NCI-H146 (cell line): ENCODE data around the gene TMEM150B.

Source experiments
- DNase-seq: peaks from one replicate; lab custom pipeline; 2025; lab: John Stamatoyannopoulos, UW

The TMEM150B gene

DNA sequence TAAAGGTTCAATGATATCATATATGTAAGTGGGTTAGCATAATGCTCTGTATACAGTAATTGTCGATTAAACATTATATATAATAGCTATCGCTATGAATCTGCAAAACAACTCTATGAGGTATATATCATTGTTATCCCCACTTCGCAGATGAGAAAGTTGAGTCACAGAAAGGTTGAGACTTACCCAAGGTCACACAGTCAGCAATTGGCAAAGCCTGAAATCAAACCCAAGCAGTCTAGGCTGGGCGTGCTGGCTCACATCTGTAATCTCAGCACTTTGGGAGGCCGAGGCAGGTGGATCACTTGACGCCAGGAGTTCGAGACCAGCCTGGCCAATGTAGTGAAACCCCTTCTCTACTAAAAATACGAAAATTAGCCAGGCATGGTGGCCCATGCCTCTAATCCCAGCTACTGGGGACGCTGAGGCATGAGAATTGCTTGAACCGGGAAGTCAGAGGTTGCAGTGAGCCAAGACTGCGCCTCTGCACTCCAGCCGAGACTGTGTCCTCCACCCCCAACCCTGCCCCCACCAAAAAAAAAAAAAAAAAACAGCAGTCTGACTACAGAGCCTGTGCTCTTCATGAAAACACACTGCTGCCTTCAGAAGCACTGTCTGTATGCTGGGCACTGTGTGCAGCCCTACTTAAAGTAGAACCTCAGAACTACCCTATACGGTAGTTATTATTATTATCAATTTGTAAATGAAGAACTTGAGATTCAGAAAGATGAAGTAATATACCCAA is 46.6 kb downstream of the TMEM150B start:
- DNase-seq: no peak

GRCh38 chr19:55277494-55277893 is 47.6 kb downstream of the TMEM150B start:
- no peak for DNase-seq

GRCh38 chr19:55276720-55277430 is 48.3 kb downstream of the TMEM150B start:
- DNase-seq: no peak

DNA sequence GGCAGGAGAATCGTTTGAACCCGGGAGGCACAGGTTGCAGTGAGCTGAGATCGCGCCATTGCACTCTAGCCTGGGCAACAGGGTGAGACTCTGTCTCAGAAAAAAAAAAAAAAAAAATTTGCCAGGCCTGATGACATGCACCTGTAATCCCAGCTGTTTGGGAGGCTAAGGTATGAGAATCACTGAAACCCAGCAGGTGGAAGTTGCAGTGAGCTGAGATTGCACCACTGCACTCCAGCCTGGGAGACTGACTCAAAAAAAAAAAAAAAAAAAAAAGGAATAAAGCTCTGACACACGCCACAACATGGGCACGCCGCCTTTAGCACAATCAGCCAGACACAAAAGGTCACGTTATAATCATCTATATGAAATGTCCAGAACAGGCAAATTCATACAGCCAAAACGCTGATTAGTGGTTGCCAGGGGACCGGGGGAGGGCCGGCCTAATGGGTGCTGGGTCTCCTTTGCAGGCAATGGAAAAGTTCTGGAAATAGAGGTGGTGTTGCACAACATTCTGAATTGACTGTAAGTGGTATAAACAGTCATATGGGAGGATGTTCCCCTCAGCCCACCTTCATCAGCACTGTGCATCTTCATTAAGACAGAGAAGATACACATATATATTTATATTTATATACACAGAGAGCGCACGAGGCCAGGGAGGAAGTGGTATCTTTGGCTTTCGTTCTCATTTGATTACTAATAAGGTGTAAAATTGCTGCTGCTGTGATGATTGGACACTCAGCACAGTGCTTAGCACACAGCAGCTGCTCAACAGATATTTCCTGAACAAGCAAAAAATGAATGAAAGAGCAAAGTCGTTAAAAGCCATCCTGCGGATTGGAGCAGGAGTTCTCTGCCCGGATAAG is 49.1 kb downstream of the TMEM150B start:
- no peak for DNase-seq

DNA sequence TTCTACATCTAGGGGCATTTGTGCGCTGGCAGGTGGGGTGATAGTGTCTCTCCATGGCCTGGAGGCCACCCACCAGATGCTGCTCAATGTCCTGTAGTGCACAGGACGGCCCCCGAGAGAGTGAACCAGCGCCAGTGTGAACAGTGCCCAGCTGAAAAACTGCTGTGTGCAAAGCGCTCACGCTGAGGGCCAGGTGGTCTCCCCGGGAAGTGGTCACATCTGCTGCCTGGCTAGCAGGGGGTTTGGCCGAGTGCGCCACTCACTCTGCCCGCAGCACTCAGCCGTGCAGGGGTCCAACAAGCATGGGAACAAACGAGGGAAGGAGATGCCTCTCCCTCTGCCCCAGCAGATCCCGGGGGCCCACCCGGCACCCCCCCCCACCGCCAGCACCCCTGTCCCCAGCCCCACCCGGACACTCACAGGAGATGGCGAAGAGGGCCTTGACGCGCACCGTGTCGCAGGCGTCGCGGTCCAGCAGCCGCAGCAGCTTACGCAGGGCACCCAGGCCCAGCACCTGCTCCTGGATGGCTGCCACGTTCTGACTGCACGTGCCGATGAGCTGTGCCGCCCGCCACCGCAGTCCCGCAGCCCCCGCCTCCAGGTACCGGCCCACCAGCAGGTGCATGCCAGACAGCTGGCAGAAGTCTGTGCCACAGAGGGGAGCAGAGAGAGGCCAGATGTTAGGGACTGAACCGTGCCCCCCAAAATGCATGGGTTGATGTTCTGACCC is 51.0 kb downstream of the TMEM150B start:
- no peak for DNase-seq

- no peak for DNase-seq
Measured at GRCh38 chr19:55272142-55272541, 53.0 kb downstream of the TMEM150B start.

DNA sequence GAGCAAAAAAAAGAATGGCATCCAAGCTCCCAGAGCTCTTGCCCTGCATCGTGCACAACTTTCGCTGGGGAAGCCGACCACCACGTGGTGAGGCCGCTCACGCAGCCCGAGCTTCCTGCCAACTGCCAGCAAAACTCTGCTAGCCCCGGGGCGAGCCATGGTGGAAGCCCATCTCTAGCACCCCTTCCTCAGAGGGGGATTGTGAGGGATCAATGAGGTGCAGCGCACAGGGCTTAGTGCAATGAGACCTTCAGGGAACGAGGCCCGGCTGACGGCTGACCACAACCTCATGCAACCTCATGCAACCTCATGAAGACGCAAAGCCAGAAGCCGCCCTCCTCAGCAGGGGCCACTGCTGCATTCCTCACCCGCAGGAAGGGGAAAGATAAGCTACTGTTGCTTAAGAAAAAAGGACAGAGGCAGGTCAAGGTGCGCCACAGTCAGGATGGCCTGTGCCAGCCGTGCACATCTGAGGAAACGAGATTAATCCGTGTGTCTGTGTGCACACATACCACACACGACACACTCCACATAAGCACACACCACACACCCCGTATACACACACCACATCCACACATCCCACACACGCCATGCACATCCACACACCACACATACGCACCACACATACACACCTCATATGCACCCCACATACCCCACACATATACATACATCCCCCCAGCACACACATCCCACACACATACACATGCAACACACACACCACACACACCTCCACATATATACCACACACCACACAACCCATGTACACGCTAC is 54.8 kb downstream of the TMEM150B start:
- DNase-seq: no peak

DNA sequence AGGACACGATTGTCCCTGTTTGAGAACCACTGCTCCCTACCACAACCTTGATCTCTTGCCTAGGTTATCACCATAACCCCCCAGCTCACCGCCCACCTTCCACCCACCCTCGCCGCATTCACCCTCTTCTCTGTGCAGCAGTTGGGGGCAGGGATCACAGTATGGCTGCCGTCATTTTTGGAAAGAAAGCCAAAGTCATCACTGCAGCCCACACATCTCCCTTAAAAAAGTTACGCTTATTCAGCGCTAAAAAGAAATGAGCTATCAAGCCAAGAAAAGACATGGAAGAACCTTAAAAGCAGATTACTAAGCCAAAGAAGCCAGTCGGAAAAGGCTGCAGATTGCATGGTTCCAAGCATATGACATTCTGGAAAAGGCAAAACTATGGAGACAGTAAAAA is 55.8 kb downstream of the TMEM150B start:
- DNase-seq: no peak

DNA sequence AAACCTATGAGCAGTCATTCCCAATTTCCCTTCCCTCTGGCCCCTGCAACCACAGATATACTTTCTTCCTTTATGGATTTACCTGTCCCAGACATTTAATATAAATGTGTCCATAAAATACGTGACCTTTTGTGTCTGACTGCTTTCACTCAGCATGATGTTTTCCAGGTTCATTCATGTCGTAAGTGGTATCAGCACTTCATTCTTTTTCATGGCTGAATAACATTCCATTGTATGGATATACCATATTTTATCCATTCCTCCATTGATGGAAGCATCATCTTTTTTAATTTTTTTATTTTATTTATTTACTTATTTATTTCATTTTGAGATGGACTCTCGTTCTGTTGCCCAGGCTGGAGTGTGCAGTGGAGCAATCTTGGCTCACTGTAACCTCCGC is 58.3 kb downstream of the TMEM150B start:
- no peak for DNase-seq

DNA sequence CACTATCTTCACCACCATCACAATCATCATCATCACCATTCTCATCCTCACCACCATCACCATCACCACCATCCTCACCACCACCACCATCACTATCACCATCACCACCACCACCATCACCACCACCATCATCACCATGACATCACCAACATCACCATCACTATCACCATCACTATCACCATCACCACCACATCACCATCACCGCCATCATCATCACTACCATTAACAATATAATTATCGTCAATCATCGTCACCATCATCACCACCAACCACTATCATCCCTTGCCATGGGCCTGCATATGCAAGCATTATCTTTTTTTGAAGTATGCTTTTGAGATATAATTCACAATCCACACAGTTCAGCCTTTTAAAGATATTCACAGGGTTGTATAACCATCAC is 58.7 kb downstream of the TMEM150B start:
- no peak for DNase-seq

- no peak for DNase-seq
Measured at GRCh38 chr19:55265723-55266386, 59.3 kb downstream of the TMEM150B start.

DNA sequence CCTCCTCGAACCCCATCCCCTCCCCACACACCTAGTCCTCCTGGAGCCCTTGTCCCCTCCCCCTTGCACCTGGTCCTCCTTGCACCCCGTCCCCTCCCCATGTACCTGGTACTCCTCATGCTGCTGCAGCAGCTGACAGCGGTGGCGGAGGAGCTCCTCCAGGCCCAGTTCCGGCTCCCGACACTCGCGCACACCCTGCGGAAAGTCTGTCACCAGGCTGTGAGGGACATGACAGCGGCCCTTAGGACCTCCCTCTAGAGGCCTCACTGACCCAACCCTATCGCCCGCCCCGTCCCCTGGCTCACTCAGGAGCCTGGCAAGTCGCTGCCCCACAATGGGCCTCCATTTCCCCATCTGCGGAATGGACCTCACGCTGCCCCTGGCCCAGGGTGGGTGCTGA is 60.0 kb downstream of the TMEM150B start:
- no peak for DNase-seq

DNA sequence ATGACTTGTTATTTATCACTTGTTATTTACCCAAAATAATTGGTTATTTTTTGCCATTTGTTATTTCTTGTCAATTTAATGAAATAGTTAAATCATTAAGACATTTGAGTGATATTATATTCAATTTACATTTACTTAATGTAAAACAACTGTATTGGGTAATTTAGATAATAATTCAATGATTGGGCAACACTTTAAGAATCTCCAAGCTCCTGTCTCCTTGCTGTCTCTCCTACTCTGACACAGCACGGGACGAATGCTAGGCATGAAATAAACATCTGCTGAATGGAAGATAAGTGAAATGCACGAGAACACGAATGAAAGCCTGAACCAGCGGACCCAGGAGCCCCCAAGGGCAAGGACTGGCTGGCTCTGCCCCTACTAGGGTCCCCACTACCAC is 60.6 kb downstream of the TMEM150B start:
- no peak for DNase-seq
